Stimulated activated CD4-positive, alpha-beta T cell treated with anti-CD3 and anti-CD28 coated beads, TNF-alpha, amount 100 ng/mL, for 48 hours (primary cell): Measurements from ENCODE around the gene GPRC5A.
A peak's percentile ranks its signal among the peaks of the same experiment; 100 is the strongest.
"Not testable (repeated sequence)": the region's sequence is repeated elsewhere in the genome, so short reads cannot be mapped to it uniquely, and the experiment has no call there.

ENCODE experiments used
- DNase-seq, 3 donors: peaks; one replicate each; pipeline ENCODE4 v3.0.0-alpha.2; 2020; ENCODE audit warnings: low read depth in 3 of 3

Gene GPRC5A, protein sequence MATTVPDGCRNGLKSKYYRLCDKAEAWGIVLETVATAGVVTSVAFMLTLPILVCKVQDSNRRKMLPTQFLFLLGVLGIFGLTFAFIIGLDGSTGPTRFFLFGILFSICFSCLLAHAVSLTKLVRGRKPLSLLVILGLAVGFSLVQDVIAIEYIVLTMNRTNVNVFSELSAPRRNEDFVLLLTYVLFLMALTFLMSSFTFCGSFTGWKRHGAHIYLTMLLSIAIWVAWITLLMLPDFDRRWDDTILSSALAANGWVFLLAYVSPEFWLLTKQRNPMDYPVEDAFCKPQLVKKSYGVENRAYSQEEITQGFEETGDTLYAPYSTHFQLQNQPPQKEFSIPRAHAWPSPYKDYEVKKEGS

GRCh38 chr12:12891080-12891880 is at the start of gene GPRC5A:
TSS of gene GPRC5A (plus strand) at chr12:12891562. CDS start at chr12:12908250, 16,688 bp downstream.
- DNase-seq = peak in 1 of 3 donors; percentile 8

GRCh38 chr12:12845794-12846243 is 45.5 kb upstream of the GPRC5A start:
- DNase-seq = no peak

- not testable (repeated sequence) for DNase-seq
These were observed 44.6 kb upstream of the GPRC5A start for GRCh38 chr12:12846780-12847179.

DNA sequence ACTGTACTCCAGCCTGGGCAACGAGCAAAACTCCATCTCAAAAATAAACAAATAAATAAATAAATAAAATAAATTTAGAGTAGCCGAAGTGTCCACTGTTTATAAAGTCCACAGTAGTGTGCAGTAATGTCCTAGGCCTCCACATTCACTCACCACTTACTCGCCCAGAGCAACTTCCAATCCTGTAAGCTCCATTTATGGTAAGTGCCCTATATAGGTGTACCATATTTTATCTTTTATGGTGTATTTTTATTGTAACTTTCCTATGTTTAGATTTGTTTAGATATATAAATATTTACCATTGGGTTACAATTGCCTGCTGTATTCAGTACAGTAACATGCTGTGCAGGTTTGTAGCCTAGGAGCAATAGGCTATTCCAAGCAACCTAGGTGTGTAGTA is 37.9 kb upstream of the GPRC5A start:
- no peak for DNase-seq

DNA sequence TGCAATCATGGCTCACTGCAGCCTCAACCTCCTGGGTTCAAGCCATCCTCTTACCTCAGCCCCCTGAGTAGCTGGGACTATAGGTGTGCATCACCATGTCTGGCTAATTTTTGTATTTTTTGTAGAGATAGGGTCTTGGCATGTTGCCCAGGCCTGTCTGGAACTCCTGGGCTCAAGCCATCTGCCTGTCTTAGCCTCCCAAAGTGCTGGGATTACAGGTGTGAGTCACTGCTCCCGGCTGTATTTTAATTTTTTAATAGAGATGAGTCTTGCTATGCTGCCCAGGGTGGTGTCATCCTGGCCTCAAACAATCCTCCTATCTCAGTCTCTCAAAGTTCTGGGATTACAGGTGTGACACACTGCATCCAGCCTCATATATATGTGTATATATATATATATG is 31.7 kb upstream of the GPRC5A start:
- no peak for DNase-seq

DNA sequence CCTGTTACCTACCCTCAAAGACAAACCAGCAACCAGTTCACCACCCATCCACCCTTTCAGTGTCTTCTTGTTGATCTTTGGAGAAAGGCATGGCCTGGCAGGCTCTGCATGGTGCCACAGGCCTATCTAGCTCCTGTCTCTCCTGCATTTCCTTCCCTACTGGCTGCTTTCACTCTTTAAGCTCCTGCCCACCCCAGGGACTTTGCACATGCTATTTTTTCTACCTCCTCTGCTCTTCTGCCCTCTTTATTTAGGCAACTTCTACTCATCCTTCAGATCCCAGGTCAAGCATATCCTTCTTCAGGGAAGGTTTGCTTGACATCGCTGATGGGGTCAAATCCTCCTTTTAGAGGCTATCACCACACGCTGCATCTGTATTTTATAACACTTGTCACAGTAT is 27.1 kb upstream of the GPRC5A start:
- DNase-seq = no peak

- no peak for DNase-seq
These were observed 22.7 kb upstream of the GPRC5A start for GRCh38 chr12:12868477-12869235.

DNA sequence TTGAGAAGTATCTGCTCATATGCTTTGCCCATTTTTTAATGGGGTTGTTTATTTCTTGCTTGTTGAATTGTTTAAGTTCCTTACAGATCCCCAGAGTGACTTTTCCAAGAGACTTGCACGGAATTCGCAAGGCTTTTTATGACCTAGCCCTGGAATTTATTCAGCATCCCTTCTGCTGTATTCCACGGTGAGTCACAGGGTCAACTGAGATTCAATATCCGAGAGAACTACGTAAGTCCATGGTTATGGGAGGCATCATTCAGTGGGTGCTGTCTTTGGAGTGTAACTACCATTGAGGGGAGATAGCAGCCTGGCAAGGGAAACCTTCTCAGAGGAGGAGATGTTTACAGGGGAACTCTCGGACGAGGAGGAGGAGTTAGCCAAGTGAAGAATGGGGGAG is 20.9 kb upstream of the GPRC5A start:
- DNase-seq = no peak

DNA sequence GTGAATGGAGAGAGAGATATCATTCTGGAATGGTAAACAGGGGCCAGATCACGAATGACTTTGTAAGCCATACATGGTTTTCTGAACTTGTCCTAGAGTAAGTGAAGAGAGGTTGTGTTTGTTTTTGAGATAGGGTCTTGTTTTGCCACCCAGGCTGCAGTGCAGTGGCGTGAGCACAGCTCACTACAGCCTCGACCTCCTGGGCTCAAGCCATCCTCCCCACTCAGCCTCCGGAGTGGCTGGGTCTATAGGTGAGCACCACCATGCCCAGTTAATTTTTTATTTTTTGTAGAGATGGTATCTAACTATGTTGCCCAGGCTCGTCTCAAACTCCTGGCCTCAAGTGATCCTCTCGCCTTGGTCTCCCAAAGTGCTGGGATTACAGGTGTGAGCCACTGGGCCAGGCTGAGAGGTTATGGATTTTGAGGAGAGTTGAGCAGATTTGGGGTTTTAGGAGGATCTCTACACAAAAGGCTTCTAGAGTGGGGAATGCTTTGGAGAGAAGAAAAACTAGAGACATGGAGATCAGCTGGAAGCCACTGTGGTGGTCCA is 19.7 kb upstream of the GPRC5A start:
- DNase-seq = no peak

- DNase-seq = no peak
These were observed 19.0 kb upstream of the GPRC5A start for GRCh38 chr12:12872139-12872933.

GRCh38 chr12:12872934-12873275 is 18.5 kb upstream of the GPRC5A start:
- no peak for DNase-seq

DNA sequence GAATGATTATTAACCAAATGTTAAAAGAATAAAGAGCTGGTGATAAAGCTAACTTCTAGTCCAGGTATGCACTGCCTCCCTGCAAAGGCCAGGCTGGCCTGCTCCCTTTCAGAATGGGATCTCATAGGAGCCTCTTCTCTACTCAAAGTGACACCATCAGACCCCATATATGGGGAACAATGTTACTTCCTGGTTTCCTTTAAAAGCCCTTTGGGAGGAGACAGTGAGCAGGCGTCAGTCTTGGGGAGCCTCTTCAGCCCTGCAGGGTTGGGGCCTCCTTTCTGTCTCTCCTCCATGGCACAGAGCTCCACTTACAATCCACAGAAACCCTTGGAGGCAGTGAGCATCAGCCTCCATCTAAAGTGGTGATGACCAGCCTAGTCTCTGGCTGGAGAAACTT is 17.3 kb upstream of the GPRC5A start:
- no peak for DNase-seq

DNA sequence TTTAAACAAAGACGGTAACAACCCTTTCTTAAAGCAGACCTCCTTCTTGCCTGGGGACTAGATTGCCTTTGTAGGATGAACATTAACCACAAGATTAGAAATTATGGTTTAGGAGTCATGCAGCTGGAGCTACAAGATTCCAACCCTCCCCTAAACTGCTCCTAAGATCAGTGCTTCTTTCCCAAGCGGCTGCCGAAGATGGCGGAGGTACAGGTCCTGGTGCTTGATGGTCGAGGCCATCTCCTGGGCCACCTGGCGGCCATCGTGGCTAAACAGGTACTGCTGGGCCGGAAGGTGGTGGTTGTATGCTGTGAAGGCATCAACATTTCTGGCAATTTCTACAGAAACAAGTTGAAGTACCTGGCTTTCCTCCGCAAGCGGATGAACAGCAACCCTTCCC is 16.1 kb upstream of the GPRC5A start:
- not testable (repeated sequence) for DNase-seq

DNA sequence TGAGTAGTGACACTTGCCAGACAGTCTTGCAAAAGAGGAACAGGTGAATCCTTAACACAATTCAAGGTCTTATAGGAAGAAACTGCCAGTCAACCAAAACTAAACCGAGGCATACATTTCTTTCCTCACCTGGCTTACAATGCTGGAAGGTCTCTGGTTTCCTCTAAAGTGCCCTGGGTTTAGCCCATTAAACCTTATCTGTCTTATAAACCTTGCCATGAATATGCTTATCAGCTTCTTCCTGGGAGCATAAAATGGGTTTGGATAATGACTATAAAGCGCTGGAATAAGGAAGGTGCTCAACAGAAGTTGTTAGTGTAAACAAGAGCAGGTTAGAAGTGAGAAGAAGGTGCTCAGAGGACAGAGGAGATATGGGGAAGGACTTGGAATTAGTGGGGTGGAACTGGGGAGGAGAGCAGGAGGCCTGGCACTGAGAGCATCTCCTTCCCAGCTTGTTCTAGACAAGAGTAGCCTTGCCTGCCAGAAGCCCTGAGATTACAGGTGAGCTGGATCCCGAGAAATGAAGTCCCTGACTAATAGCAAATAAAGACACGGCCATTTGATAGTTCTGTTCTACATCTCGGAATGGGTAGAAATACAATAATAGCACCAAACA is 14.1 kb upstream of the GPRC5A start:
- DNase-seq = no peak

DNA sequence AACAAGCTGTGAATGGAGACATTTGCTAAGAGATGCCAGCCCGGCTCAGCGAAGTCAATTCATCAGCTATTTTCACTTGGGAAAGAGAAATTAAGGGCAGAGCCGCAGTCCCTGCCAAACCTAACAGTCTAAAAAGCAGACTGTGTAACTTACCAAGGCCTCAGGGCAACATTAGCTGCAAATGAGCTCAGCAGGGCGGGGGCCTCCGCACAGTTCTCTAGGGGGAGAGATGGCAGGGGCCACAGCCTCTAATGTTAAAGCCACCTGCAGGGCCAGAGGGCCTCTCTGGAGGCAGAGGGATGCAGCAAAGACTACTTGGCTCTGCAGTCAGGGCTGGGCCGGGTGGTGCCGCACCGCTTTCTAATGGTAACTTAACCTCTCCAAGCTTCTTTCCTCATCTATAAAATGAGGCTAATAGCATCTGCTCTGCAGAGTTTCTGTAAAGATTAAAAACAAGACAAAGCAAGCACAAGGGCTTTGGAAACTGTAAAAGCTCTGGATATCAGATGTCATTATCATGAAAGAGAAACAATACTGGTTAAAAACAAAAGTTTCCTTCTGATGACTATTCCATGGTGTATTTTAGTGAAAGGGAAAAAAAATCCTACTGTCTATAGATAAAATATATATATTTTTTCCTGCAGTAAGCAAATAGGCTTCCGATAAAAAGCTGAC is 13.4 kb upstream of the GPRC5A start:
- DNase-seq = no peak

DNA sequence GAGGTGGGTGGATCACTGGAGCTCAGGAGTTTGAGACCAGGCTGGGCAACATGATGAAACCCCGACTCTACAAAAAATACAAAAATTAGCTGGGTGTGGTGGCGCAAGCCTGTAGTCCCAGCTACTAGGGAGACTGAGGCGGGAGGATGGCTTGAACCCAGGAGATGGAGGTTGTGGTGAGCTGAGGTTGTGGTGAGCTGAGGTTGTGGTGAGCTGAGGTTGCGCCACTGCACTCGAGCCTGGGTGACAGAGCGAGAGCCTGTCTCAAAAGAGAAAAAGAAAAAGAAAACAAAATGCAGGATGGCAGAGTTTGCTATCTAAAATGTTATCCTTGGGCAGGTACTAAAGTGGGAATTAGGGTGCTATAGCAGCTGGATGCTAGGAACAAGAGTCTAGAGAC is 10.8 kb upstream of the GPRC5A start:
- DNase-seq = no peak

DNA sequence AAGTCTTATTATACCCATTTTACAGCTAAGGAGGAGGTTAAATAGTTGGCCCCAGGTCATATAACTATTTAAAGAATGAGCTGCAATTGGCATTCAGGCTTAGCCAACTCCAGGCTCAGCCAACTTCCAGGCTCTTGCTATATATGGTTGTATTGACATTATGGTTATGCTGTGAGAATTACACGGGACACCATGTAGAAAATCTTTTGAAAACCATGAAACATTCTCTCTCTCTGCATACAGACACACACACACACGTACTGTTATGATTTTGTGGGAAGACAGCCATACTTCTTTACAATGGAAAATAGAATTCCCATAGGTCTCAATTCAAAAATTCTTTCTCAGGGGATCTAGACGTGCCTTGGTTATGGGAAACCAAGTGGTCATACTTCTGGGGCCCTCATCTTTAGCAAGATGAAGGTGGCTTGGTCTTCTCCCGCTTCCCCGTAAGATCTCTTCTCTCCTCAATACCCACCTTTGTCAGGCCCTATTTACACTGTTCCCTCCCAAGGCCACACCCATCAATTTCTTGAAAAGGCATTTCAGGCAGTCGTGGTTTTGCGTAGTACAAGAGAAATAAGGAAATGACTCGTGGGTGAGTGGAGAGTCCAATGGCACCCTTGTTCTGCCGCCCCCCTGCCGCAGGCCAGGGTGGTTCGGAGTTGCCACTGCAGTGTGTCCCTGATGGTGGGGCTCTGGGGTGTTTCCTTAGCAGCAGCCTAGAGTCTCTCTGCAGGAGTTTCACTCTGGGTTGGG is 10.0 kb upstream of the GPRC5A start:
- no peak for DNase-seq

GRCh38 chr12:12882288-12882687 is 9.1 kb upstream of the GPRC5A start:
- DNase-seq = no peak

GRCh38 chr12:12883369-12884001 is 7.9 kb upstream of the GPRC5A start:
- DNase-seq = no peak
